Heart right ventricle (tissue), 16 donors: ENCODE results near the gene OPN1MW3. TPM values are rescaled to one million over a fixed set of nuclear protein-coding genes. Genes with fewer than 3 reads are reported as not detected.
A peak's percentile ranks its signal among the peaks of the same experiment; 100 is the strongest.

Experiments used
- ATAC-seq, 8 donors: fragments of 200-7000 bp; cut with Tn5 transposase; one replicate each; pipeline ENCODE4 v1.9.1; 2020; ENCODE audit warnings: mild to moderate bottlenecking in 8 of 8, moderate library complexity in 8 of 8, moderate number of reproducible peaks in 1 of 8
- DNase-seq, 2 donors: peaks; one replicate each; pipeline ENCODE4 v3.0.0-alpha.2; 2020
- H3K27ac ChIP-seq, 10 donors: fragments of 200-600 bp; sonication (generic) in 2 of 10; one replicate each; pipeline versions ENCODE4 v1.5.0 to v1.8.0; 2020 to 2022; ENCODE audit warnings: mild to moderate bottlenecking in 3 of 10
- H3K27me3 ChIP-seq, 7 donors: fragments of 200-600 bp; one replicate each; pipeline ENCODE4 v1.8.0; 2021 to 2022; ENCODE audit warnings: mild to moderate bottlenecking in 2 of 7
- H3K36me3 ChIP-seq, 9 donors: fragments of 200-600 bp; sonication (generic) in 1 of 9; one replicate each; pipeline versions ENCODE4 v1.5.0 to v1.8.0; 2020 to 2022; ENCODE audit warnings: mild to moderate bottlenecking in 2 of 9
- H3K4me1 ChIP-seq, 9 donors: fragments of 200-600 bp; sonication (generic) in 1 of 9; one replicate each; pipeline versions ENCODE4 v1.5.0 to v1.8.0; 2020 to 2022; ENCODE audit warnings: mild to moderate bottlenecking in 4 of 9
- H3K4me3 ChIP-seq, 10 donors: fragments of 200-600 bp; sonication (generic) in 2 of 10; one replicate each; pipeline versions ENCODE4 v1.5.0 to v1.8.0; 2020 to 2022; ENCODE audit warnings: mild to moderate bottlenecking in 7 of 10, moderate library complexity in 2 of 10
- H3K9me3 ChIP-seq, 11 donors: fragments of 200-600 bp in 10 of 11; sonication (generic) in 2 of 11; one replicate each; pipeline versions ENCODE4 v1.5.0 to v1.8.0; 2013 to 2022; ENCODE audit warnings: mild to moderate bottlenecking in 2 of 11, control low read depth in 1 of 11, moderate library complexity in 1 of 11
- CTCF ChIP-seq, 9 donors: fragments of 200-600 bp; sonication (generic) in 2 of 9; IDR thresholded peaks; one replicate each; pipeline versions ENCODE4 v1.5.0 to v1.8.0; 2021 to 2022; ENCODE audit warnings: antibody characterized with exemption in 9 of 9, mild to moderate bottlenecking in 5 of 9, moderate library complexity in 1 of 9
- WGBS, 2 donors: extraction: QIAGEN DNeasy Blood & Tissue Kit; methylation state at CpG; one replicate each; pipeline ENCODE4 v1.1.7; 2013; ENCODE audit warnings: inconsistent platforms in 1 of 2; 5-methylcytosine and 5-hydroxymethylcytosine counted together
- intact Hi-C, 10 donors: fragments of 100-400 bp; cut with DNase I; formaldehyde crosslinking; loops; one replicate each; pipeline versions ENCODE4 v1.11.1 to v1.14.2; 2022
- polyA plus RNA-seq, 2 donors: library from polyadenylated mRNA; stranded (reverse); fragments of 200-250 nt; gene quantifications; one replicate each; pipeline ENCODE4 v1.2.3, GENCODE V29; 2013
- total RNA-seq, 10 donors: library from RNA; stranded (reverse); fragmentation: NEBNext Ultra II Directional in 3 of 10; extraction: Animal tissue kit (Norgen Biotek cat#: 25700) in 3 of 10; gene quantifications; one replicate each; pipeline versions ENCODE4 v1.2.1 to v1.2.4, GENCODE V29; 2021 to 2023
- donor health status: Arrhythmogenic right ventricular cardiomyopathy.
- donor health status: ischemic (EF 13 %, LVEDD 7.1; RV severe dilation, severe dysfunction).
- donor health status: healthy with polysubstance abuse.
- donor health status: DM: no; HTN: yes; CAD: no.
- donor health status: DM: no; HTN: no; CAD: no.
- donor health status: ischemic (EF 25% LVEDD 6.9; RV normal size, moderate dysfunction).
- donor health status: ischemic (EF 25% LVEDD 5.7; RV mildly dilated, moderate dysfunction).
- donor health status: healthy.
- donor health status: DM: yes; HTN: yes; CAD: no.
- donor health status: Ischemic cardiomyopathy.
- donor health status: ischemic (EF 35%, LVEDD 5.7; RV mildly dilated, moderate dysfunction).
- donor health status: nonischemic (EF 11% LVEDD 7.7; RV severe dilation, severe dysfunction).
- donor health status: DM: yes; HTN: yes; CAD: no.
- donor health status: PGD.
- donor health status: ischemic (EF 29% LVEDD 5.4; RV normal size, mild dysfunction).
- donor health status: nonischemic (EF 23%, LVEDD 6.1; RV moderate dilation, normal function).

OPN1MW3 gene
- total and polyA plus RNA-seq, 12 donors: not detected

- H3K27me3 ChIP-seq: peaks cover 0 to 18% (median 0%) of the 10 kb centered on the region in 7 donors
- no peaks in the 10 kb centered on the region for H3K9me3 ChIP-seq
- no peak for TF ChIP-seq CTCF (IDR thresholded peaks at IDR 0.05)
- no peak for ATAC-seq
- 87 to 88% methylated on average over 15 to 16 of the region's 16 CpGs for WGBS, 2 donors
- H3K4me1 ChIP-seq: peaks cover 0 to 29% (median 0%) of the 10 kb centered on the region in 9 donors
- no peak for DNase-seq
- H3K36me3 ChIP-seq: no peaks in the 10 kb centered on the region
- intact Hi-C loops: no loop called here
- H3K27ac ChIP-seq: peak overlapping the region in 1 of 10 donors; percentile 61
- no peak overlapping the region for H3K4me3 ChIP-seq
Measured at GRCh38 chrX:154309041-154309775, 51.8 kb downstream of the OPN1MW3 start.

GRCh38 chrX:154310616-154311536, 53.5 kb downstream of the OPN1MW3 start:
- Histone ChIP-seq H3K27me3 (peaks cover 0 to 20% (median 0%) of the 10 kb centered on the region in 7 donors), H3K27ac (peak overlapping the region in 1 of 10 donors; percentile 61), H3K9me3 (no peaks in the 10 kb centered on the region), H3K4me3 (no peak overlapping the region), H3K4me1 (peaks cover 0 to 21% (median 0%) of the 10 kb centered on the region in 9 donors), H3K36me3 (no peaks in the 10 kb centered on the region)
- WGBS, 2 donors: 80 to 84% methylated on average over 19 of the region's 19 CpGs
- no peak for ATAC-seq
- DNase-seq: no peak
- no peak for TF ChIP-seq CTCF (IDR thresholded peaks at IDR 0.05)
- intact Hi-C loops: no loop called here

- DNase-seq (no peak), ATAC-seq (no peak)
- Histone ChIP-seq H3K4me3 (no peak overlapping the region), H3K4me1 (peaks cover 0 to 21% (median 0%) of the 10 kb centered on the region in 9 donors), H3K27ac (no peak overlapping the region), H3K36me3 (no peaks in the 10 kb centered on the region), H3K27me3 (peaks cover 0 to 16% (median 0%) of the 10 kb centered on the region in 7 donors), H3K9me3 (no peaks in the 10 kb centered on the region)
- intact Hi-C loops: no loop called here
- no peak for TF ChIP-seq CTCF (IDR thresholded peaks at IDR 0.05)
- 94 to 97% methylated on average over 7 of the region's 7 CpGs for WGBS, 2 donors
Measured at GRCh38 chrX:154312116-154312515, 54.7 kb downstream of the OPN1MW3 start.

DNA sequence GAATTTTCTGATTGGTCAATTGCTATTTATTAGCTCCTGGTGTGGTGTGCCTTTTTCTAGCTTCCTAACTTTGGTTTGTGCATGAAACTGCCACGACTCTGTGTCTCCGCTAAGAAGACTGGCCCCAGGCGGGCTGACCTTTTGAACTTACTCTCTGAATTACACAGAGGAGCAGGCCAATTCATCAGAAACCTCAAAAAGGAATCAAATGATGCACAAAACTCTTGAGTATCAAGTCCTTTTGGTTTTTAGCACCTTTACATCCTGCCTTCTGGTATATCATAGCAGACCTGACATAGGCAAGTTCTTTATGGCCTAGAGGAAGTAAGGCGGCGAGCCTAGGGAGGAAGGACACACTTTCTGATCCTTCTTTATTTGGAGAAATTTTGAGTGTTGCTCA, 55.8 kb downstream of the OPN1MW3 start:
- Histone ChIP-seq H3K27me3 (peaks cover 0 to 22% (median 0%) of the 10 kb centered on the region in 7 donors), H3K4me1 (peaks cover 0 to 18% (median 0%) of the 10 kb centered on the region in 9 donors), H3K9me3 (no peaks in the 10 kb centered on the region), H3K36me3 (no peaks in the 10 kb centered on the region), H3K27ac (peak overlapping the region in 1 of 10 donors; percentile 44), H3K4me3 (no peak overlapping the region)
- DNase-seq: no peak
- intact Hi-C loops: no loop called here
- no peak for TF ChIP-seq CTCF (IDR thresholded peaks at IDR 0.05)
- 80 to 97% methylated on average over 5 of the region's 5 CpGs for WGBS, 2 donors
- no peak for ATAC-seq
